Transverse colon (tissue), 4 donors: ENCODE measurements around the gene GALR2.
"Not testable (repeated sequence)": the region's sequence is repeated elsewhere in the genome, so short reads cannot be mapped to it uniquely, and the experiment has no call there.

Experiments used
- EP300 ChIP-seq: sonication (generic); formaldehyde crosslinking; IDR thresholded peaks from one replicate; pipeline ENCODE4 v1.6.1; 2017; ENCODE audit warnings: antibody characterized with exemption, low read depth
- POLR2A ChIP-seq: fragments of 450-650 bp; IDR thresholded peaks from one replicate; pipeline ENCODE4 v1.6.1; 2016; ENCODE audit warnings: antibody characterized with exemption, mild to moderate bottlenecking, moderate library complexity
- POLR2AphosphoS5 ChIP-seq, 3 donors: sonication (generic); formaldehyde crosslinking; IDR thresholded peaks; one replicate each; pipeline ENCODE4 v1.6.1; 2016; ENCODE audit warnings: antibody characterized with exemption in 3 of 3
- TF ChIP-seq, protein P1 (sequence below), 5 experiments: fragments of 200-600 bp in 3 of 5; fragments of 450-650 bp in 2 of 5; sonication (generic) in 3 of 5; IDR thresholded peaks; 1 replicate in 2 of 5; 2 replicates in 3 of 5; pipeline ENCODE4 v1.5.1; 2016 to 2017; ENCODE audit warnings: antibody characterized with exemption in 5 of 5, inconsistent platforms in 3 of 5, mild to moderate bottlenecking in 2 of 5, moderate library complexity in 1 of 5

DNA sequence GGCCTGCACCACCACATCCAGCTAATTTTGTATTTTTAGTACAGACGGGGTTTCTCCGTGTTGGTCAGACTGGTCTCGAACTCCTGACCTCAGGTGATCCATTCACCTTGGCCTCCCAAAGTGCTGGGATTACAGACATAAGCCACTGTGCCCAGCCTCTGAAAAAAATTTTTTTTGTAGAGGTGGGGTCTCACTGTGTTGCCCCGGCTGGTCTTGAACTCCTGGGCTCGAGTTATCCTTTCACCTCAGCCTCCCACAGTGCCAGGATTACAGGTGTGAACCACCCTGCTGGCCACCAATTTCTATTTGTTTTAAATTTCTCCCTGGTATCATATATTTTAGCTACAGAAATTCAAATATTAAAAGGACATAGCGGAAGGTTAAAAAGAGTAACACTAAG is 16.3 kb upstream of the GALR2 start:
- TF ChIP-seq, protein P1, sequence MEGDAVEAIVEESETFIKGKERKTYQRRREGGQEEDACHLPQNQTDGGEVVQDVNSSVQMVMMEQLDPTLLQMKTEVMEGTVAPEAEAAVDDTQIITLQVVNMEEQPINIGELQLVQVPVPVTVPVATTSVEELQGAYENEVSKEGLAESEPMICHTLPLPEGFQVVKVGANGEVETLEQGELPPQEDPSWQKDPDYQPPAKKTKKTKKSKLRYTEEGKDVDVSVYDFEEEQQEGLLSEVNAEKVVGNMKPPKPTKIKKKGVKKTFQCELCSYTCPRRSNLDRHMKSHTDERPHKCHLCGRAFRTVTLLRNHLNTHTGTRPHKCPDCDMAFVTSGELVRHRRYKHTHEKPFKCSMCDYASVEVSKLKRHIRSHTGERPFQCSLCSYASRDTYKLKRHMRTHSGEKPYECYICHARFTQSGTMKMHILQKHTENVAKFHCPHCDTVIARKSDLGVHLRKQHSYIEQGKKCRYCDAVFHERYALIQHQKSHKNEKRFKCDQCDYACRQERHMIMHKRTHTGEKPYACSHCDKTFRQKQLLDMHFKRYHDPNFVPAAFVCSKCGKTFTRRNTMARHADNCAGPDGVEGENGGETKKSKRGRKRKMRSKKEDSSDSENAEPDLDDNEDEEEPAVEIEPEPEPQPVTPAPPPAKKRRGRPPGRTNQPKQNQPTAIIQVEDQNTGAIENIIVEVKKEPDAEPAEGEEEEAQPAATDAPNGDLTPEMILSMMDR (IDR thresholded peaks at IDR 0.05) = not testable (repeated sequence)
- not testable (repeated sequence) for TF ChIP-seq POLR2A; POLR2AphosphoS5 (IDR thresholded peaks at IDR 0.05); EP300
